HG02642 (cell line): ENCODE measurements around the gene DMAC2L.
"Not testable (repeated sequence)": the region's sequence is repeated elsewhere in the genome, so short reads cannot be mapped to it uniquely, and the experiment has no call there.

Experiments used
- ATAC-seq: cut with Tn5 transposase; IDR thresholded peaks from one replicate; pipeline ENCODE4 v1.9.1; 2021; ENCODE audit warnings: mild to moderate bottlenecking; ENCODE audit not compliant: unreplicated experiment, poor library complexity

Gene DMAC2L

GRCh38 chr14:50353126-50353525, 41.0 kb downstream of the DMAC2L start:
- ATAC-seq: no peak

GRCh38 chr14:50354527-50354926, 42.4 kb downstream of the DMAC2L start:
- no peak for ATAC-seq

- ATAC-seq: no peak
These were observed 43.6 kb downstream of the DMAC2L start for GRCh38 chr14:50355692-50356091.

- ATAC-seq: not testable (repeated sequence)
These were observed 44.2 kb downstream of the DMAC2L start for GRCh38 chr14:50356283-50356682.

- ATAC-seq: no peak
These were observed 45.0 kb downstream of the DMAC2L start for GRCh38 chr14:50357124-50357523.

- ATAC-seq: no peak
These were observed 45.8 kb downstream of the DMAC2L start for GRCh38 chr14:50357753-50358395.

GRCh38 chr14:50359631-50360030, 47.5 kb downstream of the DMAC2L start:
- no peak for ATAC-seq

GRCh38 chr14:50360093-50360492, 48.0 kb downstream of the DMAC2L start:
- no peak for ATAC-seq

GRCh38 chr14:50360851-50361250, 48.7 kb downstream of the DMAC2L start:
- no peak for ATAC-seq

- not testable (repeated sequence) for ATAC-seq
These were observed 49.6 kb downstream of the DMAC2L start for GRCh38 chr14:50361473-50362403.

- ATAC-seq: peak; percentile 31
These were observed 50.9 kb downstream of the DMAC2L start for GRCh38 chr14:50362764-50363713.

GRCh38 chr14:50363714-50364111, 51.6 kb downstream of the DMAC2L start:
- peak; percentile 97 for ATAC-seq

GRCh38 chr14:50364792-50365191, 52.7 kb downstream of the DMAC2L start:
- no peak for ATAC-seq

GRCh38 chr14:50365572-50365971, 53.4 kb downstream of the DMAC2L start:
- ATAC-seq: not testable (repeated sequence)

- ATAC-seq: no peak
These were observed 54.0 kb downstream of the DMAC2L start for GRCh38 chr14:50366115-50366514.

- no peak for ATAC-seq
These were observed 54.5 kb downstream of the DMAC2L start for GRCh38 chr14:50366589-50366988.

- no peak for ATAC-seq
These were observed 59.4 kb downstream of the DMAC2L start for GRCh38 chr14:50371546-50371945.

GRCh38 chr14:50373959-50374358, 61.8 kb downstream of the DMAC2L start:
- ATAC-seq: no peak

- ATAC-seq: no peak
These were observed 63.6 kb downstream of the DMAC2L start for GRCh38 chr14:50375760-50376159.
